CD4-positive, alpha-beta memory T cell (primary cell): ENCODE data around the gene MED23. TPM values are rescaled to one million over a fixed set of nuclear protein-coding genes. Genes with fewer than 3 reads are reported as not detected.

Experiments used
- CTCF ChIA-PET: fragments of 350-600 bp; sonication (Branson Sonifier 250); formaldehyde crosslinking; loops from one replicate; lab custom pipeline; 2021; ENCODE audit warnings: inconsistent platforms; ENCODE audit not compliant: partially characterized antibody; lab: Charles Lee
- POLR2A ChIA-PET: fragments of 350-600 bp; sonication (Branson Sonifier 250); formaldehyde crosslinking; loops from one replicate; lab custom pipeline; 2021; ENCODE audit not compliant: partially characterized antibody; lab: Charles Lee
- DNase-seq, 5 donors: peaks; one replicate each; pipeline versions ENCODE4 v3.0.0 to v3.0.0-alpha.2; 2020 to 2022; ENCODE audit warnings: mixed read lengths in 1 of 5
- H3K27ac ChIP-seq: one replicate; pipeline ENCODE4 v1.7.0; 2013; ENCODE audit warnings: low read depth, low read length
- H3K27me3 ChIP-seq: 2 replicates; pipeline ENCODE4 v1.7.0; 2013; ENCODE audit warnings: mild to moderate bottlenecking, low read length, moderate library complexity; ENCODE audit not compliant: insufficient read depth
- H3K36me3 ChIP-seq: 2 replicates; pipeline ENCODE4 v1.7.0; 2013; ENCODE audit warnings: mild to moderate bottlenecking, low read length, moderate library complexity; ENCODE audit not compliant: insufficient read depth
- H3K4me1 ChIP-seq: 2 replicates; pipeline ENCODE4 v1.7.0; 2013; ENCODE audit warnings: mild to moderate bottlenecking, low read length, moderate library complexity; ENCODE audit not compliant: insufficient read depth
- H3K4me3 ChIP-seq, 2 donors: one replicate each; pipeline ENCODE4 v1.7.0; 2013; ENCODE audit warnings: low read length in 2 of 2, mild to moderate bottlenecking in 1 of 2
- H3K9me3 ChIP-seq, 2 donors: one replicate each; pipeline ENCODE4 v1.7.0; 2013; ENCODE audit warnings: low read length in 2 of 2, control low read depth in 1 of 2; ENCODE audit not compliant: control insufficient read depth in 1 of 2
- H3K27ac Mint-ChIP-seq, 7 donors: one replicate each; pipeline ENCODE4 v1.8.0; 2020 to 2021; ENCODE audit warnings: mixed read lengths in 7 of 7, mild to moderate bottlenecking in 6 of 7, inconsistent platforms in 3 of 7, moderate library complexity in 3 of 7
- H3K27me3 Mint-ChIP-seq, 2 donors: one replicate each; pipeline ENCODE4 v1.8.0; 2020 to 2021; ENCODE audit warnings: mixed read lengths in 2 of 2
- H3K36me3 Mint-ChIP-seq, 2 donors: one replicate each; pipeline ENCODE4 v1.8.0; 2020 to 2021; ENCODE audit warnings: mixed read lengths in 2 of 2, inconsistent platforms in 1 of 2, mild to moderate bottlenecking in 1 of 2
- H3K4me1 Mint-ChIP-seq, 4 donors: one replicate each; pipeline ENCODE4 v1.8.0; 2020 to 2021; ENCODE audit warnings: mixed read lengths in 4 of 4, mild to moderate bottlenecking in 1 of 4
- H3K4me3 Mint-ChIP-seq, 8 donors: one replicate each; pipeline ENCODE4 v1.8.0; 2020 to 2021; ENCODE audit warnings: mixed read lengths in 8 of 8, mild to moderate bottlenecking in 7 of 8, moderate library complexity in 6 of 8, inconsistent platforms in 3 of 8
- H3K9me3 Mint-ChIP-seq, 8 donors: one replicate each; pipeline ENCODE4 v1.8.0; 2020 to 2021; ENCODE audit warnings: mixed read lengths in 8 of 8, mild to moderate bottlenecking in 5 of 8, inconsistent platforms in 3 of 8, moderate library complexity in 1 of 8
- intact Hi-C: fragments of 100-400 bp; cut with micrococcal nuclease; formaldehyde crosslinking; loops from one replicate; pipeline ENCODE4 v1.15.1; 2023
- polyA plus RNA-seq, 2 donors: library from polyadenylated mRNA; unstranded; fragments of 300-500 nt; fragmentation: Illumina TruSeq; gene quantifications; one replicate each; pipeline ENCODE4 v1.2.3, GENCODE V29; 2021
- total RNA-seq, 2 experiments: library from RNA; stranded (reverse); gene quantifications; one replicate each; pipeline ENCODE4 v1.2.3, GENCODE V29; 2021

MED23 gene
- total and polyA plus RNA-seq, 4 experiments from 2014 or later = 10.9 to 56.4 (median 35.8) TPM

GRCh38 chr6:131581523-131581922 lies 46.5 kb downstream of the MED23 start:
- Histone ChIP-seq H3K4me3 (no peak overlapping the region), H3K36me3 (peaks cover 27% of the 10 kb centered on the region), H3K27ac (no peak overlapping the region), H3K27me3 (no peaks in the 10 kb centered on the region), H3K4me1 (no peaks in the 10 kb centered on the region), H3K9me3 (no peaks in the 10 kb centered on the region)
- Mint-ChIP-seq H3K4me3 (no peak overlapping the region), H3K4me1 (no peaks in the 10 kb centered on the region), H3K27ac (no peak overlapping the region), H3K9me3 (no peaks in the 10 kb centered on the region), H3K27me3 (no peaks in the 10 kb centered on the region), H3K36me3 (peaks cover 47 to 73% of the 10 kb centered on the region in 2 donors)
- intact Hi-C loops = no loop called here
- POLR2A ChIA-PET = no interaction called here
- CTCF ChIA-PET = no interaction called here
- DNase-seq = no peak

DNA sequence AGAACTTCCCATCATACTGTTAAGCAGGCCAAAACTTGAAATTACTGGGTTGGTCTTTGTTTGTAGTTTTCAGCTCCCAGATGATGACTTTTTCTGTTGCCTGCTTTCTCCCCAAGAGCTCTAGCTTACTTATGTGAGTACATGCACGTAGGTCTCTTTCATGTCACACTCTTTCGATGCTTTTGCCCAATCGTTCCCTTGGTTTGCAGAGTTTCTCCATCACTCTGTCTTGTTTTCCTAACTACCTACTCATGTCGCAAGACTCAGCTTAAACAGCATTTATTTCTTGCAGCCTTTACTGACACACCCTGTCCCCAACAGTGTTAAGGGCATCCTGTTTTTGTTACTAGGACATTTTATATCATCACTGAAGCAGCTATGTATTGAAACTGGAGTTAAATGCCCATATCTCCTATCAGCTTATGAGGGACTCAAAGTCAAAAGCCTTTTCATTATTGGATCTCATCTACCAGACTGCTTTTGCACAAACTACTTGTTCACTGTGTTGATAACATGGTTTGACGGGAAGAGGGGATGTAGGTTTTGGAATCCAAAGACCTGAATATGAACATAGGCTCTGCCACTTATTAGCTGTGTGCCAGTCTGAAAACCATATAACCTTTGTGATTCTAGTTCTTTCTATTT lies 52.1 kb downstream of the MED23 start:
- Histone ChIP-seq H3K27me3 (no peaks in the 10 kb centered on the region), H3K27ac (no peak overlapping the region), H3K4me3 (no peak overlapping the region), H3K9me3 (no peaks in the 10 kb centered on the region), H3K4me1 (no peaks in the 10 kb centered on the region), H3K36me3 (peaks cover 2% of the 10 kb centered on the region)
- no peak overlapping the region for H3K4me3 Mint-ChIP-seq
- H3K4me1 Mint-ChIP-seq = peaks cover 0 to 2% (median under 1%) of the 10 kb centered on the region in 4 donors
- DNase-seq = no peak
- intact Hi-C loops = no loop called here
- H3K9me3 Mint-ChIP-seq = peaks cover 0 to 4% (median 0%) of the 10 kb centered on the region in 8 donors
- H3K27me3 Mint-ChIP-seq = no peaks in the 10 kb centered on the region
- ChIA-PET POLR2A (no interaction called here), CTCF (interaction anchor here (1.5 to 2.1 kb wide), 2 partner anchors 53 to 393 kb away, joined by 5 to 7 read pairs; no protein-coding TSS in a partner anchor)
- H3K36me3 Mint-ChIP-seq = peaks cover 58 to 61% of the 10 kb centered on the region in 2 donors
- H3K27ac Mint-ChIP-seq = peak overlapping the region in 1 of 7 donors; percentile 72

DNA sequence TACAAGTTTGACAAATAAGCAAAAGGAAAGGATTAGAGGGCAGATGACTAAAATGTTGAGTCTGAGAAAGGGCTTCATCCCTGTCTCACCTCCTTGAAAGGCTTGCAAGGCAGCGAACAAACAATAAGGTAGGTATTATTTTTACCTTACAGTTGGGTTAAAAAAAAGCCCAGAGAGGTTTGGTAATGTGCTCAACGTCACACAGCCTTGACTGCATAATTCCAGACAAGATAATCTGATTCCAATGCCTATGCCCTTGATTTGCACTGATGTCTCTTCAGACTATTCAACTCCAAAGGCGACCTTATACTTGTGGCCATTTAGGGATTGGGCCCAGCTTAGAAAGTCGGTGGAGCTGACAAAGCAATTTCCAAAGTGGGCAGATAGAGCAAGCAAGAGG lies 53.4 kb downstream of the MED23 start:
- H3K36me3 Mint-ChIP-seq = peaks cover 48 to 61% of the 10 kb centered on the region in 2 donors

GRCh38 chr6:131574133-131574532 lies 53.9 kb downstream of the MED23 start:
- no peak for DNase-seq
- Mint-ChIP-seq H3K36me3 (peaks cover 47 to 62% of the 10 kb centered on the region in 2 donors), H3K4me1 (peaks cover 0 to 2% (median under 1%) of the 10 kb centered on the region in 4 donors), H3K9me3 (peaks cover 0 to 4% (median 0%) of the 10 kb centered on the region in 8 donors), H3K27me3 (no peaks in the 10 kb centered on the region), H3K27ac (no peak overlapping the region), H3K4me3 (no peak overlapping the region)
- intact Hi-C loops = no loop called here
- Histone ChIP-seq H3K9me3 (no peaks in the 10 kb centered on the region), H3K27ac (no peak overlapping the region), H3K36me3 (no peaks in the 10 kb centered on the region), H3K4me1 (no peaks in the 10 kb centered on the region), H3K4me3 (no peak overlapping the region), H3K27me3 (no peaks in the 10 kb centered on the region)
- ChIA-PET POLR2A (no interaction called here), CTCF (no interaction called here)

More for the DNA sequence above, 53.4 kb downstream of the MED23 start:
- H3K27ac ChIP-seq = no peak overlapping the region
- Mint-ChIP-seq H3K9me3 (peaks cover 0 to 4% (median 0%) of the 10 kb centered on the region in 8 donors), H3K27me3 (no peaks in the 10 kb centered on the region), H3K4me1 (peaks cover 0 to 2% (median under 1%) of the 10 kb centered on the region in 4 donors), H3K4me3 (no peak overlapping the region), H3K27ac (no peak overlapping the region)
- no peaks in the 10 kb centered on the region for H3K9me3 ChIP-seq
- intact Hi-C loops = no loop called here
- ChIA-PET POLR2A (no interaction called here), CTCF (interaction anchor here (1.5 to 2.1 kb wide), 2 partner anchors 54 to 392 kb away, joined by 5 to 7 read pairs; no protein-coding TSS in a partner anchor)
- no peak overlapping the region for H3K4me3 ChIP-seq
- no peaks in the 10 kb centered on the region for H3K4me1 ChIP-seq
- no peak for DNase-seq
- H3K27me3 ChIP-seq = no peaks in the 10 kb centered on the region
- H3K36me3 ChIP-seq = no peaks in the 10 kb centered on the region

DNA sequence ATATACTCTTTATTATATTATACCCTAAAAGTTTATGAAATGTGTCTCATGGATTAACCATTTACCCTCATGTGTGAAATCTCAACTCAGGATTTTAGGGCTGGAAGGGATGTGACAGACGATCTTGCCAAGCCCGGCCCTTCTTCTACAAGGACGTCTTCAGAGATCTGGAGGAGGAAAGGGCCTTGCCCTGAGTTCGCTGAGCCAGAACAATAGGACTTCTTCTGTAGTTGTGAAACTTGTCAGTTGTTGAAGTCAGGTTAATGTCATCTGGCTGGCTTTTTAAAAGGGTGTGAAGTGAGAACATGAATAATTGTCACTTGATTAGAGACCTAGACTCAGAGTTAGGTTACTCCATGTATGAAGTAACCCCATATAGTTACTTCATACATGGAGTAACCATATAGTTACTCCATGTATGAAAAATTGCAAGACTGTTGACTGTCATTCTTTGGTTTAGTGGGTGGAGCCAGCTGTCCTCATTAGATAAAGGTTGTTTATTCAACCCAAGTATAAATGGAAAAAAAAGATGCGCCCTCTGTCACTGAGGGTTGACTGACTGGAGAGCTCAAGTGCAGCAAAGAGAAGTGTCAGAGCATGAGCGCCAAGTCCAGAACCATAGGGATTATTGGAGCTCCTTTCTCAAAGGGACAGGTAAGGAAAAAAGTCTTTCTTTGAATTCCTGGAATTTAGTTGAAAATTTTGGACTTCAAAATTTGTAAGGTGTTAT lies 55.2 kb downstream of the MED23 start, which contains the start of gene ARG1:
Gene ARG1 (plus strand): TSS at position 541 of the 730 bp plus-strand sequence. CDS start 57 bp downstream, at position 598.
- no peak for DNase-seq
- no peak within 1 kb of the TSS for H3K4me3 Mint-ChIP-seq
- H3K27ac Mint-ChIP-seq = peak within 1 kb of the TSS in 2 of 7 donors; percentile 36 to 51
- ChIA-PET POLR2A (no interaction called here), CTCF (no interaction called here)
- Histone ChIP-seq H3K27me3 (no peaks in the 10 kb centered on the region), H3K4me3 (no peak within 1 kb of the TSS), H3K4me1 (no peaks in the 10 kb centered on the region), H3K27ac (no peak within 1 kb of the TSS), H3K36me3 (no peaks in the 10 kb centered on the region), H3K9me3 (no peaks in the 10 kb centered on the region)
- intact Hi-C loops = no loop called here
- peaks cover 0 to 9% (median 2%) of the 10 kb centered on the region in 4 donors for H3K4me1 Mint-ChIP-seq
- peaks cover 39 to 54% of the 10 kb centered on the region in 2 donors for H3K36me3 Mint-ChIP-seq
- peaks cover 0 to 4% (median 0%) of the 10 kb centered on the region in 8 donors for H3K9me3 Mint-ChIP-seq
- no peaks in the 10 kb centered on the region for H3K27me3 Mint-ChIP-seq

- Mint-ChIP-seq H3K27ac (no peak overlapping the region), H3K27me3 (no peaks in the 10 kb centered on the region), H3K9me3 (peaks cover 0 to 4% (median 0%) of the 10 kb centered on the region in 8 donors), H3K36me3 (peaks cover 18 to 26% of the 10 kb centered on the region in 2 donors), H3K4me1 (peaks cover 0 to 9% (median 2%) of the 10 kb centered on the region in 4 donors), H3K4me3 (no peak overlapping the region)
- DNase-seq = no peak
- Histone ChIP-seq H3K27ac (no peak overlapping the region), H3K9me3 (no peaks in the 10 kb centered on the region), H3K27me3 (no peaks in the 10 kb centered on the region), H3K4me3 (no peak overlapping the region), H3K4me1 (no peaks in the 10 kb centered on the region), H3K36me3 (no peaks in the 10 kb centered on the region)
- ChIA-PET CTCF (interaction anchor here (2.9 kb wide), 1 partner anchor 35 kb away, joined by 16 read pairs; no protein-coding TSS in a partner anchor), POLR2A (no interaction called here)
- intact Hi-C loops = no loop called here
Observed at GRCh38 chr6:131568726-131569125, 59.3 kb downstream of the MED23 start.

- Mint-ChIP-seq H3K9me3 (no peaks in the 10 kb centered on the region), H3K27ac (no peak overlapping the region), H3K27me3 (no peaks in the 10 kb centered on the region), H3K4me3 (no peak overlapping the region), H3K36me3 (peaks cover 2 to 3% of the 10 kb centered on the region in 2 donors), H3K4me1 (peaks cover 0 to 7% (median 2%) of the 10 kb centered on the region in 4 donors)
- H3K9me3 ChIP-seq = no peaks in the 10 kb centered on the region
- CTCF ChIA-PET = no interaction called here
- POLR2A ChIA-PET = no interaction called here
- no peak overlapping the region for H3K4me3 ChIP-seq
- H3K36me3 ChIP-seq = no peaks in the 10 kb centered on the region
- no peak for DNase-seq
- no peaks in the 10 kb centered on the region for H3K4me1 ChIP-seq
- intact Hi-C loops = no loop called here
- H3K27me3 ChIP-seq = no peaks in the 10 kb centered on the region
- H3K27ac ChIP-seq = no peak overlapping the region
Observed at GRCh38 chr6:131565056-131565455, 63.0 kb downstream of the MED23 start.
